ENCODE measurements around the gene KLRD1.
"Not testable (repeated sequence)": the region's sequence is repeated elsewhere in the genome, so short reads cannot be mapped to it uniquely, and the experiment has no call there.

The KLRD1 gene

GRCh38 chr12:10338470-10338869, 30.8 kb downstream of the KLRD1 start:
- not testable (repeated sequence) for DNase-seq (ENCODE audit: low spot score)

GRCh38 chr12:10339053-10339840, 31.6 kb downstream of the KLRD1 start:
- DNase-seq (ENCODE audit: low spot score) = no peak

- not testable (repeated sequence) for DNase-seq (ENCODE audit: low spot score)
Measured at GRCh38 chr12:10340946-10341345, 33.3 kb downstream of the KLRD1 start.

- no peak for DNase-seq (ENCODE audit: low spot score)
Measured at GRCh38 chr12:10341892-10342509, 34.3 kb downstream of the KLRD1 start.

- DNase-seq (ENCODE audit: low spot score) = not testable (repeated sequence)
Measured at GRCh38 chr12:10351457-10351856, 43.8 kb downstream of the KLRD1 start.

GRCh38 chr12:10354071-10354470, 46.4 kb downstream of the KLRD1 start:
- DNase-seq (ENCODE audit: low spot score) = no peak

GRCh38 chr12:10354502-10354901, 46.8 kb downstream of the KLRD1 start:
- DNase-seq (ENCODE audit: low spot score) = no peak

- no peak for DNase-seq (ENCODE audit: low spot score)
Measured at GRCh38 chr12:10358131-10358530, 50.5 kb downstream of the KLRD1 start.

- DNase-seq (ENCODE audit: low spot score) = no peak
Measured at GRCh38 chr12:10358969-10359368, 51.3 kb downstream of the KLRD1 start.

GRCh38 chr12:10361084-10361483, 53.4 kb downstream of the KLRD1 start:
- no peak for DNase-seq (ENCODE audit: low spot score)

GRCh38 chr12:10361622-10362021, 54.0 kb downstream of the KLRD1 start:
- DNase-seq (ENCODE audit: low spot score) = no peak

GRCh38 chr12:10362325-10362724, 54.7 kb downstream of the KLRD1 start:
- no peak for DNase-seq (ENCODE audit: low spot score)

- no peak for DNase-seq (ENCODE audit: low spot score)
Measured at GRCh38 chr12:10362828-10363657, 55.4 kb downstream of the KLRD1 start.

GRCh38 chr12:10363658-10363913, 55.9 kb downstream of the KLRD1 start:
- no peak for DNase-seq (ENCODE audit: low spot score)

GRCh38 chr12:10363914-10364814, 56.5 kb downstream of the KLRD1 start:
- no peak for DNase-seq (ENCODE audit: low spot score)

GRCh38 chr12:10364815-10365622, 57.3 kb downstream of the KLRD1 start:
- DNase-seq (ENCODE audit: low spot score) = no peak

GRCh38 chr12:10365696-10366405, 58.2 kb downstream of the KLRD1 start:
- DNase-seq (ENCODE audit: low spot score) = no peak

GRCh38 chr12:10366875-10367274, 59.2 kb downstream of the KLRD1 start:
- no peak for DNase-seq (ENCODE audit: low spot score)

- DNase-seq (ENCODE audit: low spot score) = not testable (repeated sequence)
Measured at GRCh38 chr12:10367714-10368113, 60.0 kb downstream of the KLRD1 start.
